GM12891 (cell line): Measurements from ENCODE around the gene HTT-AS.

ENCODE experiments used
- POLR2A ChIP-seq: IDR thresholded peaks from 2 replicates; pipeline ENCODE4 v1.6.1; 2011; ENCODE audit warnings: low read depth, low read length, control low read depth
- POLR2AphosphoS5 ChIP-seq: IDR thresholded peaks from 2 replicates; pipeline ENCODE4 v1.6.1; 2011; ENCODE audit warnings: low read depth, low read length, control low read depth

DNA sequence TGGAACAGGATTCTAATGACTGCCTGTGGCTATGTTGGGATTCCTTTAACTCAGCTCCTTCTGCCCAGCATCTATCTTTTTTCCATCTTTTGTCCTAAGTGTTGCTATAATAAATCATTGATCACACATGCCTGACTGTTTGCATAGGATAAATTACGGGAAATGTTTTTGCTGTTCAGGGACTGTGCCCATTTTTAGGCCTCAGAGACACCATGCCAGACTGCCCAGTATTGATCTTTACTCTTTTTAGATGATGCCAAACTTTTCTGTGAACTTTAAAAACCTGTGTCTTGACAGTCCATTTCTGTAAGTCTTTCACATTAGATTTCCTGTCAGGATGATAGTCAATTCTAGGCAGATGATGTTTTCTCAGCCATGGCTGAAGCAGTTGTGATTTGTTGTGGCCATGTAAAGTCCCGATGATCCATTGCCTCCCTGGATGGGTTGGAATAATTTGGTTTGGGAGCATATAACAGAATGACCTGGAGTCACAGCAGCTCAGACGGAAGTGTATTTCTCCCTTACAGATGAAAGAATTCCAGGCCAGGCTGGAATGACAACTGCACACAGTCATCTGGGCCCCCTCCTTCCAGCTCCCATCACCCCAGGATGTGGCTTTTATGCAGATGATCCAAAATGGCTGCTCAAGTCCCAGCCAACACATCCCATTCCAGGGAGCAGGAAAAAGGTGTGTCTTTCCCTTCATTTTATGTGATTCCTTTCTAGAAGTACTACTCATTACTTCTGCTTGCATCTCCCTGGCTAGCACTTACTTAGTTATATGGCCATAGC lies 3.4 kb downstream of the HTT-AS start:
- TF ChIP-seq POLR2AphosphoS5 (no peak), POLR2A (no peak)
